Stimulated activated CD8-positive, alpha-beta memory T cell treated with anti-CD3 and anti-CD28 coated beads, Interleukin-7, amount 100 ng/mL, for 4 hours (primary cell): Measurements from ENCODE around the gene VPS13D.

Source experiments
- DNase-seq, 2 donors: peaks; one replicate each; pipeline ENCODE4 v3.0.0-alpha.2; 2020; ENCODE audit warnings: low read depth in 2 of 2

The VPS13D gene

GRCh38 chr1:12333036-12333785, 103.4 kb downstream of the VPS13D start:
- DNase-seq: no peak

DNA sequence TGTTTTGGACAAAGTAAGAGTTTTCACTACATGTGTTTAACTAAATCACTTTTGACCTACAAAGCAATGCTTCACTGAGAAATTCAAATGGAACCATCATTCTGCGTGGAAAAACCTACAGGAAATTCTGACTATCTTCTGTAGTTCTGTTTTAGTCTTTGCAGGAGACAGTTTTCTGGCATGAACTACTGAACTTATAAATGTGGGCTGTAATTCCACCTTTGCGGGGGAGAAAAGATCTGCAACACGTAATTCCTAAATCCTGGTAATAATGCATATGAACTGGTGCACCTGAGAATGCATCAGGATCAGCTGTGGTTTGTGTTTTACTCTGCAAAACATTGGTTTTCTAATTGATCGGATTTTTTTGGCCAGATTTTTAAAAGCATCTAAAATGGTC, 106.0 kb downstream of the VPS13D start:
- no peak for DNase-seq

DNA sequence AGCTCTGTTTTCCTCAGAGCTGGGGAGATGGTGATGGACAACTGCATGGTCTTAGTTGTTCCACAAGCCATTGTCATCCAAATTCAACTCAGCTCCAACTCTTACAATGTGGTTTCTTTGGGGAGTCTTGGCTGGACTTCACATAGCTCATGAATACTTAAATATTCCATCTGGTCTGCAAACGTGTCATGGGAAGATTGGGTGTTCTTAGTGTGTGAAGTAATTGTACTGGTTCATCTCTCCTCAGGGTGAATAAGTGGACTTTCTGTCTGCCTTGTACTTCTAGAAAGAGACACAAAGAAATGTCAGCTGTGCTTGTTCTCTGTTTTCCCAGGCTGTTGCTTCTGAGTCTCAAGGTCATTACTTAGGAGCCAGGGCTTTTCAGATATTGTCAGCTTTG, 106.6 kb downstream of the VPS13D start:
- DNase-seq: no peak

- DNase-seq: no peak
These were observed 108.2 kb downstream of the VPS13D start for GRCh38 chr1:12338017-12338416.

- no peak for DNase-seq
These were observed 109.0 kb downstream of the VPS13D start for GRCh38 chr1:12338823-12339222.

DNA sequence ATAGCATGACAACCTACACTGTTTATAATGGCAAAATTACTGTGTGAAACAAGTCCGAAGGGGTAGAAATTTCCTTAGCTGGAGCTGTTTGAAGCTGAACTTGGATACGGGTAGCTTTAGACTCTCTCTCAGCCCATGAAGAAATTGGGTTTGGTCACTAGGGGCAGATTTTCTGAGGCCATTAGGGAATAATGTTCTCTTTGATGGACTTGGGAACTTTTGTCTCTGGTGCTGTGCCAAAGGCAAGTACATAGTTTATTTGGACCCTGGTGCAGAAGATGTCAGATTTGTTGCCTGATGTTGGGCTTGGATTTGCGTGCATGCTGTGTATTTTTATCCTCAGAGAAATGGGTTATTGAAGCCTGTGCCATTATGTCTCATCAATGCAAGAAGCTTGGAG, 109.6 kb downstream of the VPS13D start:
- DNase-seq: no peak

GRCh38 chr1:12339811-12340543, 110.1 kb downstream of the VPS13D start:
- no peak for DNase-seq

DNA sequence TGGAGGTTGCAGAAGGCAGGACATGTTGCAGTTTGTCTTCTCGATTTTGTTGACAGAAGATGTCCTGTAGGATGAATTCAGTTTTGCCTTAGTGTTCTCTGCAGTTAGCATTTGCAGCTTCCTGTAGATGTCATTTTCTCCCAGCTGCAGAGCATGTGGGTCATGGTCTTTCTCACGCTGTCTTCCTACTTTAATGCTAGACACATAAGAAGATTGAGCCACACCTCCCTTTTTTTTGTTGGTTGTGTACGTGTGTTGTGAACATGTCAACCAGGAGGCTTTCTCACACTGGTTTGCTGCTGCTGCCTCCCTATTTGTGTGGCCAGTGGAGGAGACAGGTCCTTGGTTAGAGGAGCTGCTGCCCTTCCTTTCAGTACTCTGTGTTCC, 110.7 kb downstream of the VPS13D start:
- no peak for DNase-seq

DNA sequence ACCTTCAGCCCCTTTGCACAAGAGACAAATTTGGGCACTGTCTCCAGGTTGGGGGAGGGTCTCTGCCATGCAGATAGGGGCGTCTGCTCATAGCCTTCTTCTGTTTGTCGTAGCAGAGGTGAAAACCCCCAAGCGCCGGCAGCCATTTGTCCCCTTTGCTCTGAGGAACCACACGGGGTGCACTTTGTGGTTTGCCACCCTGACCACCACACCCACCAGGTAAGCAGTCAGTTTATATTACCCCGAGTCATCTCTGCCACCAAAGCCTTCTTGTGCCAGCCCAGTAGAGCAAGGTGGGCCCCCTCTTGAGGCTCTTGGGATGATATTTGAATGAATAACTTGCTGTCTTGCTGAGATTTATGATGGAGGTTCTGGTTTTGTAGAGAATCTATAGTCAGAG, 111.8 kb downstream of the VPS13D start:
- DNase-seq: no peak

DNA sequence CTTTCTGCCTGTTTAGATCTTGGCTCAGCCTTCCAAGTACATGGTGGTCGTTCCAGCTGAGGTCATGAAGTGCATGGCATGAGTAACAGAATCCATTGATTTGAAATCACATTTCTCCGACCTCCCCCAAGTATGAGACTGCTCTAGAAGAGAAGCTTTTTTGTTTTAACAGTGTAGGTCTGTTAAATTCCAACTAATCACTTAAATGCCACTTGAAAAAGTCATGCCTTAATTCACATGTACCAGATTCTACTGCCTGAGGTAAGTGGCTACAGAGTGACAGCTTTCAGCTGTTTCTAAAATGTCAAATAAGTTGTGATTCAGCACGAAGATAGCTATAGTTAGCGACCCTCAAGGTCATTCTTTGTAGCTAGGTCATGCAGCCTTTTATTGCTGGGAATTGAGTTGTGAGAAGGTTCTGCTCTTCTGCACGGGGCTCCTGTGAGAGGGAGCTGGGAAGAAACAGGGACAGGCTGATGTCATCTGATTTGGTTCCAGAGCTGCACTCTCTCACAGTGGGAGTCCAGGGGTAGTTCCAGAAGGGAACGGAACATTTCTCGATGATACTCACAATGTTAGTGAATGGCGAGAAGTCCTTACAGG, 112.7 kb downstream of the VPS13D start:
- no peak for DNase-seq

GRCh38 chr1:12343823-12344487, 114.1 kb downstream of the VPS13D start:
- no peak for DNase-seq

DNA sequence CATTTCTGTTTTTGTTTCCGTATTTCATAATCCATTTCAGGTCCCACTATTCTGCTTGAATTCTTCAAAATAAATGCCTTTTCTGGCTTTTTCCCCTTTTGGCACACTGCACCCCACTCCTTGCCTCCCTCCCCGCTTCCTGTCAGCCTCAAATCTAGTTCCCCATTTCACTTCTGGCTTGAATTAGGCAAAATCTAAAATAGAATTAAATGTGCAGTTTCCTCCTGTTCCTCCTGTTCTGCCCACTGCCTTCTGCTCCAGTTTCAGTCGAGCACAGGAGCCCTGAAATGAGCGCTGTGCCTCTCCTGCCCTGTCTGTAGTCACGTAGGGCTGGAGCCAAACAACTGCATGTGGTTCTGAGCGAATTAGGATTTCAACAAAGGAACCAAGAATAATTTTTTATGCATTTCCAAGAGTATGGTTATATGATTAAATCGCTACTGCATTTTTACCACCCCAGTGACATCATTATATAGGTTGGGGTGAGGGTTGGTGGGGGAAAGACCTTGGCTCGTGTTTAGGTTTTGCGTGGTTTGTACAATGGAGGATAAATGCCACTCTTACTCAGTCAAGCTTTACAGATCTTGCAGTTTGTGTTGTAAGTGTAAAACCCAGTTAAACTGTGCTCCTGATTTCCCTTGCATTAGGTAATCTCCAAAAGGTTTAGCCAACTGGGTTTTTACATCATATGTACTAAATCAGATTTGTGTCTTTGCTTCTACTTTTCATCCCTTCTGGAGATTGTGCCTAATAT, 114.9 kb downstream of the VPS13D start:
- DNase-seq: no peak

DNA sequence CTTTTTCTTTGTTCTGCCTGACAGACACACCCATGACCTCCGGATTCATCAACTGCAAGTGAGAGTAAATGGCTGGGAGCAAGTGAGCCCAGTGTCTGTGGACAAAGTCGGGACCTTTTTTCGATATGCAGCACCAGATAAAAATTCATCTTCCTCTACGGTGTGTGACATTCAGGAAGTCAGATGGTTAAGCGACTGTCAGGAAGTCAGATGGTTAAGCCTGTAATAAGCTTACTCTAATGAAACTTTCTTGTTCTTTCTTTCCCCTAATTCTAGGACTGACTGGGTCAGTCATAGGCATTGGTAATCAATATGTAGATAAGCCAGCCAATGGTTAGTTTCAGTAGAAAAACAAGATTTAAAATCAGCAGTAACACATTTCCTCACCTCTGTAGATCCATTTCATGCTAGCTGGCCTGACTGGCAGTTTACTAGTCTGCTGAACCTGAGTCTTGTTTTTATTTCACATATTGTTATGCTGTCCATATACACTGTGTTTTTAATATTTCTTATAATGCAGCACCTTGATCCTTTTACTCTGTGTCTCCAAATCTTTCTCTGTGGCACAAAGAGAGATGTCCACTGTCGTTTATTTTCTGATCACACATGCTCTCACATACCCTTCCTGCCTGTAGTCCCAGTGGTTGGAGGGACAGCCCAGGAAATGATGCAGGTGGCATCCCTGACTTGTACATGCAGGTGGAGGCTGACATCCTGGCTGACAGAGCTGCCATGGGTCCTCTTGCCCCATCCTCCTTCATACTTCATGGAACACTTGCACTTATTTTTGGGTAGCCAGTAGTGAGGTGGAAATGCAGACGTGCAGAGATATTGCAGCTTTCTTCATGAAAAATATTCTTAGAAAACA, 115.8 kb downstream of the VPS13D start:
- no peak for DNase-seq

- DNase-seq: no peak
These were observed 116.8 kb downstream of the VPS13D start for GRCh38 chr1:12346483-12347151.

- no peak for DNase-seq
These were observed 118.3 kb downstream of the VPS13D start for GRCh38 chr1:12348113-12348512.

- no peak for DNase-seq
These were observed 124.2 kb downstream of the VPS13D start for GRCh38 chr1:12353981-12354380.

DNA sequence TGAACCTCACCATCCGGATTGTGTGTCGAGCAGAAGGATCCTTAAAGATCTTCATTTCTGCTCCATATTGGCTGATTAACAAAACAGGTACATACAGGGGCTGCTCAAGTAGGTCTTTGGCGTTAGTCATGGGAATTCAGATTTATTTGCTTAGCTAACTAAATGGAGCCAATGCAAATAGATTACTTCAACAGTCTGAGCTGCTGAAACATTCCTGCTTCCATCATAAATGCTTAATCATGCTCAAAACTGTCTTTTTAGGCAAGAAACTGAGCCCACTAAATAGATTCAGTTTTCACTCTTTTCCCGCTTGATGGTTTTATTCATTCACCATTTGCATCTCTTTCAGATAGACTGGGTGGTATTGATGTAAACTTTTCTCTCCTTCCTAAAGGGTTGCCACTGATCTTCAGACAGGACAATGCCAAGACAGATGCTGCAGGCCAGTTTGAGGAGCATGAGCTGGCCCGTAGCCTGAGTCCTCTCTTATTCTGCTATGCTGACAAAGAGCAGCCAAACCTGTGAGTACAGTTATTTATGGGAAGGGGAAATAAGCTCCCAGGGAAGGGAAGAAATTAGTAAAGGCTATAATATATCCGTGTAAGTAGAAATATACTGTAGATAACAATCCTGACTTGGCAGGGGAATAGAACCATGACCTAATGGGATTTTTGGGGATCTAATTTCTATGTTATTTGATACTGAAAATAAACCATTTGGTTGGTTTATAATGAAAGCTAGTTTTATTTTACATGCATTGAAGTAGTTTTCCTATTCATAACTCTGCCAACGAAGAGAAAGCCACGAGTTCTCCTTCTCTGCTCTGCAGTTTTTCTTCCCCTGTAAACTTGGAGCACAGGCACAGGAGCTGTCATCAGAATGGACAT, 126.4 kb downstream of the VPS13D start:
- DNase-seq: no peak

- DNase-seq: no peak
These were observed 128.7 kb downstream of the VPS13D start for GRCh38 chr1:12358499-12358898.
